IPS DF 4.7 (cell line): ENCODE data around the gene SLC33A1.

Source experiments
- DNase-seq: peaks from one replicate; pipeline ENCODE4 v3.0.0-alpha.2; 2013; ENCODE audit warnings: low spot score; ENCODE audit errors: extremely low read depth

Gene SLC33A1

GRCh38 chr3:155792532-155792931 is 61.7 kb downstream of the SLC33A1 start:
- no peak for DNase-seq

DNA sequence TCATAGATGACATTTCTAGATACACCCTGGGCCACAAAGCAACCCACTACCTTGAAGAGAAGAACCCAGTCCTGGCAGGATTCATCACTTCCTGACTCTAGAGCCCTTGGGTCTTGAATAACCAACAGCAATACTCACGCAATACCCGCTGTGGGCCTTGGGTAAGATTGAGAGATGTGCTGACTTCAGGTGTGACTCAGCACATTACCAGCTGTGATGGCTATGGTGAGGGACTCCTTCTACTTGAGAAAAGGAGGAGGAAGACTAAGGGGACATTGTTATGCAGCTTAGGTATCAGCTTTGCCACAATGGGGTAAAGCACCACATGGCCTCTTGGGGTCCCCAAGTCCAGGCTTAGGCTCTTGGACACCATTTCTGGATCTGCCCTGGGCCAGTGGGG is 63.0 kb downstream of the SLC33A1 start:
- no peak for DNase-seq

- no peak for DNase-seq
Observed at GRCh38 chr3:155790272-155790925, 63.8 kb downstream of the SLC33A1 start.

DNA sequence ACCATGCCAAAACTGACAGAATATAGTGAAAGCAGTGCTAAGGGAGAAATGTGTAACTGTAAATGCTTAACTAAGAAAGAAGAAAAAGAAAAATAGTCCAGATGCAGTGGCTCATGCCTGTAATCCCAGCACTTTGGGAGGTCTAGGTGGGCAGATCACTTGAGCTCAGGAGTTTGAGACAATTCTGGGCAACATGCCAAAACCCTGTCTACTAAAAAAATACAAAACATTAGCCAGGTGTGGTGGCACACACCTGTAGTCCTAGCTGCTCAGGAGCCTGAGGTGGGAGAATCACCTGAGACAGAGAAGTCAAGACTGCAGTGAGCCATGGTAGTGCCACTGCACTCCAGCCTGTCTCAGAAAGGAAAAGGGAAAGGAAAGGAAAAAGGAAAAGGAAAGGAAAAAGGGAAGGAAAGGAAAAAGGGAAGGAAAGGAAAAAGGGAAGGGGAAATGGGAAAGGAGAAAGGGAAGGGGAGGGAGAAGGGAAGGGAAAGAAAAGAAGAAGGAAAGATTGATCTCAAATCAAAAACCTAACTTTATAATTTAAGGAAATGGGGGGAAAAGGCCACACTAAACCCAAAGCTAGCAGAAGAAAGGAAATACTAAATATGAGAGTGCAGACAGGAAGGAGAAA is 68.4 kb downstream of the SLC33A1 start:
- DNase-seq: no peak

DNA sequence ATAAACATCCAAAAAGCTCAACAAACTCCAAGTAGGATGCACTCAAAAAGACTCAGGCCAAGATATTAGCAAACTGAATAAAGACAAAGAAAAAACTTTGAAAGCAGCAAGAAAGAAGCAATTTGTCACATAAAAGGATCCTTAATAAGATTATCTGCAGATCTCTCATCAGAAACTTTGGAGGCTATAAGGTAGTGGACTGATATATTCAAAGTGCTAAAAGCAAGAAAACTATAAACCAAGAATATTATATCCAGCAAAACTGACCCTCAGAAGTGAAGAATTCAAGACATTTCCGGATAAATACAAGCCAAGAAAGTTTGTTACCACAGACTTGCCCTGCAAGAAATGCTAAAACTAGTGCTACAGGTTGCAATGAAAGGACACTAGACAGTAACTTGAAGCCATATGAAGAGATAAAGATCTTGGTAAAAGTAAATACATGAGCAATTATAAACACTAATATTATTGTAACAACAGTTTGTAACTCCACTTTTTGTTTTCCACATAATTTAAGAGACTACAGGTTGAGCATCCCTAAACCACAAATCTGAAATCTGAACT is 71.8 kb downstream of the SLC33A1 start:
- DNase-seq: no peak

DNA sequence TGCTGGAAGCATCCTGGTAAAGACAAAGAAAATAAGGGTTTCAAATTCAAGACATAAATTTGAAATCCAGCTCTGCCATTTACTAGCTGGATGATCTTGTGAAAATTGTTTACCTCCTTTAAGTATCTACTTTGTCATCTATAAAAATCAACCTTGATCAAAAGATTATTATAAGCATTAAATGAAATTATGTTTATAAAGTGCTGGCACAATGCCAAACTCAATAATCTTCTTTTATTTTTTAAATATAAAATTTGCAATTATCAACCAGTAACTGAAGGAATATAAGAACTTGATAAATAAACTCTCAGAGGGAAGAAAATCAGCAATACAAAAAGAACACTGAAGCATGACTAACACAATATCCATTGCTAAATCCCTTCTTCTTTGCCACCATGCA is 73.9 kb downstream of the SLC33A1 start:
- no peak for DNase-seq

DNA sequence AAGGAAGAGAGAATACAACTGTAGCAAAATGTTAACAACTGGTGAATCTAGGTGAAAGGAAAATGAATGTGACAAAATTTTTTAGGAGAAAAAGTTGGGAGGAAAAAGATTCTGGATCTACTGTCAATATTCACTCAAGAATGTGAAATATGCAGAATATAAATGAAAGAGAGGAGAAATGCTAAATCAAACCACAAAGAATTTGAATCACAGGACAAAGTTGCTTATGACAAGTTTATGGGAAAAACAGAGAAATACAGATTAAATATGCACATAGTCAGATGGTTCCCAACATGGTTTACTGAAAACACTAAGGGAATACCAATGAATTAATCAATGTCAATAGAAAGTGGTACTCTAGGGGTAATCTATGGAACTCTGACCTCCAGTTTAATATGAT is 75.8 kb downstream of the SLC33A1 start:
- no peak for DNase-seq

DNA sequence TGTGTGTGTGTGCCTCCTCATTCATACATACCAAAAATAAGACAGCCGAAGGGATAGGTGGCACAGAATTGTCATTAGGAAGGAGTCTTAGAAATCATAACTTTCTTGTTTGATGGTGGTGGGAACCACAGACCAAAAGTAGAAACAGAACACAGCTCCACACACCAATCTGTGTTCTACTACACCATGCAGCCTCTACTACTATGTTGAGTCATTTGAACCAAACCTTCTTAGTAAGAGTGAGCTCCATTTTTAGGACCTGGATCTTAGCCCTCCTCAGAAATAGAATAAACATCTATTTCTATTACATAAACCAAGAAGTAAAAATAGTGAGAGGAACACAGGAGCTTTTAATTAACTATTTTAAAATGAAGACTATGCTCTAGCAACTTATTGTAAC is 81.4 kb downstream of the SLC33A1 start:
- DNase-seq: no peak

DNA sequence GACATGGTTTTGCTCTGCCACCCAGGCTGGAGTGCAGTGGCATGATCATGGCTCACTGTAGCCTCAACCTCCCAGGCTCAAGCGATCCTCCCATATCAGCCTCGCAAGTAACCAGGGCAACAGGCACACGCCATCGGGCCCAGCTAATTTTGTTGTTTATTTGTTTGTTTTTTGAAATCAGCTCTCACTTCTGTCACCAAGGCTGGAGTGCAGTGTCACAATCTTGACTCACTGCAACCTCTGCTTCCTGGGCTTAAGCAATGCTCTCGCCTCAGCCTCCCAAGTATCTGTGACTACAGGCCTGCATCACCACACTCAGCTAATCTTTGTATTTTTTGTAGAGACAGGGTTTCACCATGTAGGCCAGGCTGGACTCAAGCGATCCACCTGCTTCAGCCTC is 83.1 kb downstream of the SLC33A1 start:
- no peak for DNase-seq
